IMR-90 (cell line): ENCODE measurements around the gene ADORA2A.

Experiments
- CTCF ChIP-seq: conservative IDR thresholded peaks from 2 replicates; pipeline ENCODE4 v1.5.1; 2012; ENCODE audit warnings: mild to moderate bottlenecking, low read depth, low read length, improper control_type of control experiment
- MXI1 ChIP-seq: IDR thresholded peaks from 2 replicates; pipeline ENCODE4 v1.6.1; 2012; ENCODE audit warnings: low read depth, mild to moderate bottlenecking, low read length, moderate library complexity, borderline replicate concordance
- RAD21 ChIP-seq: IDR thresholded peaks from 2 replicates; pipeline ENCODE4 v1.6.1; 2012; ENCODE audit warnings: low read length, improper control_type of control experiment
- USF2 ChIP-seq: fragments of 150-350 bp; IDR thresholded peaks from 2 replicates; pipeline ENCODE4 v1.6.1; 2017; ENCODE audit warnings: mild to moderate bottlenecking, antibody characterized with exemption, low read length, low read depth

- TF ChIP-seq RAD21, result no peak
- TF ChIP-seq CTCF, result no peak
- TF ChIP-seq USF2, result no peak
- no peak for TF ChIP-seq MXI1
These were observed 20.8 kb upstream of the ADORA2A start for GRCh38 chr22:24406322-24407277.
